HG03135 (cell line): ENCODE results near the gene KLRF2.

Experiments used
- ATAC-seq: cut with Tn5 transposase; IDR thresholded peaks from one replicate; pipeline ENCODE4 v1.9.1; 2021; ENCODE audit warnings: mild to moderate bottlenecking, moderate library complexity; ENCODE audit not compliant: unreplicated experiment

The KLRF2 gene

DNA sequence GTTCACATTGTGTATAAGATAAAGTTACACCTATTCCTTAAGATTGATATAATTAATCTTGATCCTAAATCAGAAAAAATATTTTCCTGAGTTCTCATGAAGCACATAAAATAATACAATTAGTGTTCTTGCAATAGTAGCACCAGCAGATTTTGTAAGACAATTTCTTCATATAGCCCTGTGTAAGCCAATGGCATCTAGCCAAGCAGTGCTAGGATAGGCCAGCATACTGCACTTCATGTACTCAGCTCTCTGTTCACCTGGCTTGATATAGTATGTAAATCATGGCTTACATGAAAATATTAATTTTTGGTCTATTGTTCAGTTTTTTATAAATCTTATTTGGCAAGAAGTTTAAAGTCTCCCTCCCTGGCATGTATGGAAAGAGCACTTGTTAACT, 1.9 kb downstream of the KLRF2 start:
- no peak for ATAC-seq

DNA sequence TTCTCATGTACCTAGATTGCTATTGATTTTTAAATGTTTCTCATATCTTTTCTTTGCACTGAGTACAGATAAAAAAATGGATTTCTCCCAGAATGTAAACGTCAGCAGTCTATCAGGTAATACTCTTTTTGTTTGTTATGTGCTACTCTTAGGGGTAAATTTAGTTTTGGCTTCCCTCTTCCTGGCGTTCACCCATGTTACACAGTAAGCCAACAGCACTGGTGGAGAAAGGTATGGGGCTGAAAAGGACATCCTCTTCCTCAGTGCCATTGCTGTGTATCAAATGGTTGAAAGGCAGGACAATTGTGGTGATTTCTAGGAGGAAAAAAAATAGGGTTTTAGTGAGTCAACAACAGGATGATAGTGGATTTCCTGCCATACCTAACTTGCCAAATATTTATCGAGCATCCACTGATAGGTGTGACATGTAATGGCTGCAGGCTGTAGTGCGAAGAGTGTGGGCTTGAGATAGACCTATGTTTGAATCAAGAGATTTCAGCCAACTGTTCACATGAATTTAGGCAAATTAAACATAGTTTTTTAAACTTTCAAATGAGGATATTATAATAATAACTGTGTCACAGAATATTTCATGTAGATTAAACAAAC, 7.5 kb downstream of the KLRF2 start:
- ATAC-seq: no peak

DNA sequence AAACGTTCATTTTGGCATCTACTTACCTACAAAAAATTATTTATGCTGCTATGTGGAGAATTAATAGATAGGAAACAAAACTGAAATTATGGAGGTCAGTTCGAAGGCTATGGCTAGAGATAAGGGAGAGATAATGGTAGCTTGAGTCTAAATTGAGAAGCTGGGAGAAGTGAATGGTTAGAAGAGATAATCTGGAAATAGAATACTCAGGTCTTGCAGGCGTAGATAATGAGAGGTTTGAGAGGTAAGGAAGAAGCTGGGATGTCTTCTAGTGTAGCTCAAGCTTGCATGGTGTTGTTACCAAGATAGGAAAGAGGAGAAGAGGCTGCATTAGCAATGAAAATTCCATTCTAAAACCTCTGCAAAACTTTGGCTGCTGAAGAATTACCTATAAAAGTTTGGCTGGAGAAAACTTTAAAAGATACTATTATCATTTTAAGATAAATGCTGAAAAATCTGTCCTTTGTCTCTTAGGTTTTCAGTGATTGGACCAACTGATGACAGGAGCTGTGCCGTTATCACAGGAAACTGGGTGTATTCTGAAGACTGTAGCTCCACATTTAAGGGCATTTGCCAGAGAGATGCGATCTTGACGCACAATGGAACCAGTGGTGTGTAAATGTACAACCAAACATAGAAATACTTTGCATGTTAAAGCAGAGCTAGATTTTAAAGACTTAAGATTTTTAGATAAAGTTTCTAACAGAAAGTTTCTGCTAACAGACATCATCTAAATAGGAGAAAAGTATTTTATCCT, 14.1 kb downstream of the KLRF2 start:
- ATAC-seq: no peak

DNA sequence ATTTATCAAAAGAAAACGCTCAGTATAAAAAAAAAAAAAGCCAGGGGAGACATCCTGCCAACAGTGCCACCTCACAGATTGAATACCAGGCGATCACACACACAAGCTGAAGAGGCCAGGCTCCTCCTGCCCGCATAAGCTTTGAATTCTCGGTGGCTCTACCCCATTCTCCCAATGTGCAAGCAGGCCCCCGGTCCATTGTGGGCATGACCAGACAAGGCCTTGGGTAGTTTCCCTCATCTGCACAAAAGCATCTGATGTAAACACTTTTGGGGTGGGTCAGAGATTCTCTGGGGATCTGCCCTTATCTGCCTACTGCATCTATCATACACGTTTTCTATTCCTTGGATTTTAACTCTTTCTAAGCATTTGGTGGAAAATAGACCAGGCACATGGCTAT, 16.2 kb downstream of the KLRF2 start:
- ATAC-seq: no peak

DNA sequence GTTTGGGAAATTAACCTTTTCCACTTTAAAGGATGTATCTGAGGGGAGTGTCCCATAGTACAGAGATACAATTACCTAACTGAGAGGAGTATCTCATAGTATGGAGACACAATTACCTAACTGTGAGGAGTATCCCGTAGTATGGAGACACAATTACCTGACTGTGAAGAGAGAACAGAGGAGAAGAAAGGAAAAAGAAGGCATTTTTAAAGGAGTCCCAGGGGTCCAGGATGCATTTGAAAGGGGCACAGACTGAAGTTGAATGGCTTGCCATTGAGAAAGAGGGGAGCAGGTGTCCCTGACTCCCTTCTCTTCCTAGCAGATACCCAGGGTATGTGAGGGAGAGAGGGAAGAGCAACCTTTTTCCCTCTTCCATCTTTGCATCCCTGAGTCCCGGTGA, 17.9 kb downstream of the KLRF2 start:
- ATAC-seq: no peak

DNA sequence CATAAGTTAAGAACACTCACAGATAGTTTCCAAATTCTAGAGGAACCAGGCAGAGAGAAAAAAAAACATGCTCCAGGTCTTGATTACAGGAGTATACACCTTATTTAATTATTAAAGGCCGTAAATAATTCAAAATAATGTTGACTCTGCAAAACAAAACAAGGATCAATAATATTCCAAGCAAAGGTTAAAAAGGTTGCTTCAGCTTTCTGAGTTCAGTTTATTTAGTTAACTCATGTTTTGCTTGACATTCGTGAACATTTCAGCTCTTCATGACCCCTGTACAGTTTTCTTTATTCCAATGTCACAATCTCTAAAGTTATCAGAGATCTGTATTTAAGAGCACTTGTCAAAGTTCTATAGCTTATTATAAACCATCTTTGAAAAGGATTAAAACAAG, 19.6 kb downstream of the KLRF2 start:
- ATAC-seq: no peak

DNA sequence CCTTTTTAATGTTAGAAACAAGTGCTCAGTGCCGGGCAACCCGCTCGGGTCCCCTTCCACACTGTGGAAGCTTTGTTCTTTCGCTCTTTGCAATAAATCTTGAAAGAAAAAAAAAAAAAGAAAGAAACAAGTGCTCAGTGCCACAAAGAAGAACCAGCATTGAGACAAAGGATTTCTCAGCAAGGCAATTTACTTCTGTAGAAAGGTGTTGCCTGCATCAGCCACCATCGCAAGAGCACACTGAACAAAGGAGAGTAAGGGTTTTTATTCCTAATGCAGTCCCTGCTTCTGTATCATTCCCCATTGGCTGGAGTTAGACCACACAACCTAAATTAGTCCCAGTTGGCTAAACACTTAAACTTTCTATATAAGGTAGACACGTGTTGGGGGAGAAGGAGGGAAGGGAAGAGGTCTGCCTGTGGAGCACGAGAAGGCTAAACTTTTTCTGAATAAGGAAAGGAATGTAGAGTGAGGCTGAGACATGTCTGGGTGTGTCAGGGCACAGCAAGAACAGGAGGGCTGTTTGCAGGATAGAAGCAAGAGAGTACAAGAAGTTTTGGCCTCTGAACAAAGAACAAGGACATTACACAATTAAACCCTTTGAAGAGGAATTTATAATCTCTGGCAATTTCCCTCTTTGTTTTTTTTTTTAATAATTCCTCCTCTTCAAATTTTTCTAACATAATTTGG, 21.4 kb downstream of the KLRF2 start:
- ATAC-seq: no peak

DNA sequence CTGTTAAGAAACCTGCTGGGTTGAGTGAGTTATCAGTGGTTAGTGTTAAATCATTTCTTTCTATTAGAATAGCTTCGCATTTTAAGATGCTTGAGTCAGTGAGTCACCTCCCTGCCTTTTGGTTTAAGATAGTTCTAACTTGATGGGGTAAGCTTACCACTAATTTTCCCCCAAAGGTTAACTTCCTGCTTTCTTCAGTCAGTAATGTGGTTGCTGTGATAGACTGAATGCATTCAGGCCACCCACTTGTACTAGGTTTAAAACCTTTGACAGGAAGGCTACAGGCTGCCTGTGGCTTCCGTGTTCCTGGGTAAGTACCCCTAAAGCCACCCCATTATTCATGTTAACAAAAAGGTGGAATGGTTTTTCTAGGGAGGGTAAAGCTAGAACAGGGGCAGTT, 25.6 kb downstream of the KLRF2 start:
- ATAC-seq: no peak

DNA sequence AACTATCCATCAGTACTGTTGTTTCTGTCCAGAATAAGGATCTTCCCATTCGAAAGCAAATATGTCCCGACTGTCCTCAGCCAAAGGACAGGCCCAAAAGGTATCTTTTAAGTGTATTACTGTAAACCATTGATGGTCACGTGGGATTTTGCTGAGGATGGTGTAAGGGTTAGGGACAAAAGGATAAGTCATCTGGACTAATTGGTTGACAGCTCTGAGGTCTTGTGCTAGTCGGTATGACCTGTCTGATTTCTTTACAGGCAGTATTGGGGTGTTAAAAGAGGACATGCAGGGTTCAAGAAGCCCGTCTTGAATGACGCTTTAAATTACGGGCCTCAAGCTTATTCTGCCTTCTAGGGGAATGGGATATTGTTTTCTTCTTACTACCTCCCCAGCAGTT, 26.5 kb downstream of the KLRF2 start:
- no peak for ATAC-seq

DNA sequence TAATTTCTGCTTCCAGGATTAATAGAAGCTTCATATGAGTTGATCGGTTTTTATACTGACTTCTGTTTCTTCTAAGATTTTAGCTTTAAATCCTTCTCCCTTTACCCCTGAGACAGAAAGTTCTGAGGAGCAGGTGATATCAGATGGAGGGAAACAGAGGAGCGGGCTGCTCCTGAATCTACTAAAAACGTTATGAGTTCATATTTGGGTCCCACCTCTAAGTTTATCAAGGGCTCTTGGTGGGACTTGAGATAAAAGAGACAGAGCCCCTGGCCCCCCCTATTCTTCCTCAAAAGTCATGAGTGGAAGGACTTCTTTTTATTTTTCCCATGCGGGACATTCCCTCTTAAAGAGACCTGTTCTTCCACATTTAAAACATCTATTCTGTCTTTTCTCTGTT, 27.1 kb downstream of the KLRF2 start:
- ATAC-seq: no peak

DNA sequence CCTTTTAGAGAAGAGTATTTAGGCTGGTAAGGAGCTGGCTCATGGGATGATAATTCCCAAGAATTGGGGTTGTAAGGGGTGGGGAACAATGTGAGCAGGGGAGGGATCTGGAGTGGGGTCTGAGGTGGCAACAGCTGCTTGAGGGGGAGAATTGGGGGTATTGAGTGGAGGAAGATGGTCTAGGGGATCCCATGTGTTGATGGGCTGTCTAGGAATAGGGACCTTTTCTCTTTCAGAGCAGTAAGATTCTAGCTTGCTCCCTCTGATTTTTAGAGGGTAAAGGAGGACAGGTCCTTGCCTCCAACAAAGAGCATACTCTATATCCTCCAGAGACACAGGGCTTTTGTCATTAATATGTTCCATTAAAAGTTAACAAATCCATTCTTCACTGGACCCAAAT, 28.4 kb downstream of the KLRF2 start:
- no peak for ATAC-seq

DNA sequence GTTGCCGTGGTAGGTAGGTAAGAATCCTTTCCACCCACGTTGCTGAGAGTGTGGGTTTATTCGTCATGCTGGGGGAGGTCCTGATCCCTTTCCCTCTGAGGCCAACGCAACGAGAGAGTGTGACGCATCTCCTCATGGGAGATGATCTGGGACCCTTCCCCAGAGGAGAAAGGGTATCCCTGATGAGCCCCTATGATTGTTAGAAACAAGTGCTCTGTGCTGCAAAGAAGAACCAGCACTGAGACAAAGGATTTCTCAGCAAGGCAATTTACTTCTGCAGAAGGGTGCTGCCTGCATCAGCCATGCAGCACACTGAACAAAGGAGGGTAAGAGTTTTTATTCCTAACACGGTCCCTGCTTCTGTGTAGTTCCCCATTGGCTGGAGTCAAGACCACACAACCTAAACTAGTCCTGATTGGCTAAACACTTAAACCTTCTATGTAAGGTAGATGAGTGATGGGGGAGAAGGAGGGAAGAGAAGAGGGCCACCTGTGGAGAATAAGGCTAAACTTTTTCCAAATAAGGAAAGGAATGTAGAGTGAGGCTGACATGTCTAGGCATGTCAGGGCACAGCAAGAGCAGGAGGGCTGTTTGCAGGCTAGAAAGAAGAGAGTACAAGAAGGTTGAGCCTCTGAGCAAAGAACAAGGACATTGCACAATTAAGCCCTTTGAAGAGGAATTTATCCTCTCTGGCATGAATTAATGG, 29.6 kb downstream of the KLRF2 start:
- no peak for ATAC-seq

DNA sequence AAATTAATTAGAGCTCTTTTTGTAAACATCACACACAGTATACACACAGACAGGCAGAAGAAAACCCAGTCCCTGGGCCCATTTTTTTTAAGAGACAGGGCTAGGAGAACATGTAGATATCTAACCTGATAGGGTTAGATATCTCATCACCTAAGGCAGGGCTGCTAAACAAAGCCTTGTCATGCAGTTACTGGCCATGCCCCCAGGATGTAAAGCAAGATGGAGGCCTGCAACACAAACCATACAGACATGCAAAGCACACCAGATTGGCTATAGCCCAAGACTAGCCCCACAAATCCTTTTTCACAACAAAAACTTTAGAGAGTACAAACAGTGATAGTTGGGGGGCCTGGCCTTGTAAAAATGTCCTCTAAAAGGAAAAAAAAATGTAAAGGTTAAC, 30.4 kb downstream of the KLRF2 start:
- ATAC-seq: no peak

DNA sequence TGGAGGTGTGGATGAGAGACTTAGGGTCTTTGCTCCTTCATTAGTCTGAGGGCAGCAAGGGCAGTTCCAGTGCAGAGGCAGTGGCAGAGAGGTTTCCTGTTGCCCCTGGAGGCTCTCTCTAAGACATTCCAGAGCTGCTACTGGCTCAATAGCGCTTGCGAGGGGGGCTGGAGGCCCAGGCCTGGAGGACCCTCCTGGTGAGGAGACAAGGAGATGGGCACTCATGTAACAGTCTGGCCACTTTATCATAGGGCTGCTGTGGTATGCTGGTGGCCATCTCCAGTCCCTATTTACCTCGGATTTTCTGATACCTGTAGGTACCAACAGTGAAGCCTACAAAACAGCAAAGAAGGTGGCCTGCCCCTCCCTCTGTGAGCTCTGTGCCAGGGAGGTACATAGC, 38.2 kb downstream of the KLRF2 start:
- ATAC-seq: no peak

DNA sequence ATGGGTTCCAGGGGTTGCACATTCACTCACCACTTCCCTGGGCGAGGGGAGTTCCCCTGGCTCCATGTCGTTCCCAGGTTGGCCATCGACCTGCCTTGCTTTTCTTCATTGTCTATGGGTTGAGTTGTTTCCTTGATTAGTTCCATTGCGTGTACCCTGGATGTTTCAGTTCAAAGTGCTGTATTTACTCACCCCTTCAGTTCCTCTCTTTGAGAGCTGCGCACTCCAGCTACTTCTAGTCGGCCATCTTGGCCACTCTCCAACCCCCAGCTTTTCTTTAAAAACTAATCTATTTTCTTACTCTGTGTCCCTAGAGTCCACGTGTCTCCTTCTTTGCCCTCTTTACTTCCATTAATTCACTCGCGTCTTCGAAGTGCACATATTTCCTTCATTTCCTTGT, 39.2 kb downstream of the KLRF2 start:
- no peak for ATAC-seq

DNA sequence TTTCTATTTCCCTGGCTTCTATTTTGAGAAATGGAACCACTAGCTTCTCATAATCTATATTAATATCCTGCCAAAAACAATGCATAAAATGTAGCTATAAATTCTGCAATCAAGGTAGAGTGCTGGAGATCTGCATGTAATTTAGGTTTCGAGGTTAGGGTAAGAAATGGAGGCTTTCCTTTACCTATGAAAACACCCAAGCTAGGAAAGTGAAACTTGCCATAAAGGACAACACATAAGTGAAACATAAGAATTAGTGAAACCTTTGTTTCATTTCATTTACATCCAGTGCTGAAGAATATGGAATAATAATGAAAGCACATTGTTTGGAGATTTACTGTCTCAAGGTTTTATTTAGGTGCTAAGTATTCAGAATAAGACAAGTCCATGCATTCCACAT, 41.1 kb downstream of the KLRF2 start:
- no peak for ATAC-seq

DNA sequence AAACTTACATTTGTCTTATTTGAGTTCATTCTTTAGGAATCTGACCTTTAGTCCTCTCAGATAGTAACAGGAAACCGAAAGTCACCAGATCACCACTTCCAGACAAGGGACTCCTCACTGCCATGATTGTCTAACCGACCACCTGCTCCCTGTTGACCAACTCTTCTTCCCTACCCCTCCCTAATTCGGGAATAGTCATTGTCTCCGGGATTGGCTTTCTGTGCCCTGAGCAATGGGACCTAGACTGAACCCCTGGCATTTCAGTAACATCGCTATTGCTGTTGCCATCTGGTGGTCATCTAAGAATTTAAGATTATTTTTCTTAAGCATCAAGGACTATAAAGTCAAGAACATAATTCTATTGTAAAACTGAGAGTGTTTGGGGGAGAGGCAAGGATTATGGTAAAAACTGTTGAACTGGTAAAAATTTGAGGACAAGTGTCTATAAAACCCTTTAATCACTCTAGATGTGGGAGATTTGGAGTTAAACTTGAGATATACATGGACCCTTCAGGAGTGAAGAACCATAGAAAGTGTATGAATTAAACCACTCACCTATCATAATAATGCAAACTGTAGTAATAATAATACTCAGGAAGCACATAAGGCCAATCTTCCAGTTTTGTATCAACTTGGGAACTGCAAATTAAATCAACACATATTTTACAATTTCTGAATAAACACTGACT, 44.6 kb downstream of the KLRF2 start:
- ATAC-seq: no peak

DNA sequence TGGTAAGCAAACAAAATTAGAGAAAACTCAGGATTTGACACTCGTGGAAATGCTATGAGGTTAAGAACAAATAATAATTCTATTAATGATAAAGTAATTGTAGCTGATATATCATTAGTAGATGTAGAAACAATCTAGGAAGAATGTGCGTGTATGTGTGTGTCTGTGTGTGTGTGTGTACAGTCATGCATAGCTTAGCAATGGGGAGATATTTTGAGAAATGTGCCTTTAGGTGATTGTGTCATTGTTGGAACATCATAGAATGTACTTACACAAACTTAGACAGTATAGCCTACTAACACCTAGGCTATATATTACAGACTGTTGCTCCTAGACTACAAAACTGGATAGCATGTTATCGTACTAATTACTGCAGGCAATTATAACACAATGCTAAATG, 45.6 kb downstream of the KLRF2 start:
- no peak for ATAC-seq

DNA sequence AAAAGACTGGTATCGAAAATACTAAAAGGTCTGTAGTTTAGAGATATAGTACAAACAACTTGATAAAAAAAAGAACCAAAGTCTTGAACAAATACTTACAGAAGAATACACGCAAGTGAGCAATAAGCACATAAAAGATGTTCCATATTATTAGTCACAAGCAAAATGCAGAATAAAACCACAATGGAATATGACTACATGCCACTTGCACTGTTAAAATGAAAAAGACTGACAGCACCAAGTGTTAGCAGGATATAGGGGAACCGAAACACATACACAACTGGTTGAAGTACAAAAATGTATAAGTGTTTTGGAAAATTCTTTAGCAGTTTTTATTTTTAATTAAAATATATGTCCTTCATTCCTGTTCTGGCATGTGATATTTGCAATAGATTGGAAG, 47.3 kb downstream of the KLRF2 start:
- no peak for ATAC-seq

DNA sequence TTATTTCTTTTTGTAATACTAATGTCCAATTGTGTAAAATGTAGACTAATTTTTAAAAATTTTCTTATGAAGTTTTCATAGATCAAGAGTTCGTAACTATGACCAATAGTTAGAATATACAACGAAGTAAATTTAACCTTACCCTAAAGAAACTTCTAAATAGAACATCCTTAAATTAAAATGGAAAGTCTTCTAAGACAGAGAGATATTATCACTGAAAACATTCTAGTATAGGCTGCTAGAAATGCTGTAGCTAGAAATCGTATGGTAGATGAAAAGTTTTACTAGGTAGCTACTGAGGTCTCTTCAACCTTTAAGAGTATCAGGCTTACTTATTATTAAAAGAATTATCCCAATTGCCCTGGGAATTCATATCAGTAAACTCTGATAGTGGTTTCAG, 50.0 kb downstream of the KLRF2 start:
- no peak for ATAC-seq

DNA sequence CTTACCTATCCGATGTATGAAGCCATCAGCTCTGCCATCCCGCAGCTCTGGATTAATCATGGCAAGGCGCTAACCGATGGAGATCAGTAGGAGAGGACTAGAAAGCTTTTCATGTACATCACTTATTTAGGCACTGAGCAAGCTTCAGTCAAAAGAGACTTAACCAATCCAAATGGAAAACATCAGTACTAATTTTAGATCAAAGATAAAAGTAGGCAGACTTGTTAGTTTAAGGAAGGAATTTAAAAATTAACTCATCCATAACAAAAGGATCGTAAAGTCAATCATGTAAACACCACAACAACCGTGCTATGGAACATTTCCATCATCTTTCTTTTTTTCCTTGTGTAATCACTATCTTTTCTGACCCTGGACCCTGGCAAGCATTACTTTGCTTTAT, 51.0 kb downstream of the KLRF2 start, which contains the start of gene CLEC2A:
Gene CLEC2A, minus strand, starts transcription at position 101 of the 400 bp plus-strand sequence. Its CDS starts 41 bp downstream, at position 60.
- no peak for ATAC-seq
